OCI-LY3 (cell line): ENCODE measurements around the gene SPATA31D1.
"Not testable (repeated sequence)": the region's sequence is repeated elsewhere in the genome, so short reads cannot be mapped to it uniquely, and the experiment has no call there.

ENCODE experiments used
- H2AFZ ChIP-seq: fragments of 200-600, 300-600 bp; shearing (Covaris generic); 2 replicates; pipeline ENCODE4 v1.6.0; 2014; ENCODE audit warnings: antibody characterized with exemption, low read depth, low read length
- H3K27ac ChIP-seq: fragments of 200-600, 300-600 bp; sonication (generic); 2 replicates; pipeline ENCODE4 v1.5.1; 2014; ENCODE audit warnings: mild to moderate bottlenecking, low read length, moderate library complexity, mixed read lengths
- H3K27me3 ChIP-seq: fragments of 200-600, 300-600 bp; sonication (generic); 2 replicates; pipeline ENCODE4 v1.6.1; 2014; ENCODE audit warnings: low read depth, low read length, mixed read lengths
- H3K36me3 ChIP-seq: fragments of 200-600, 300-600 bp; sonication (generic); replicated peaks from 2 replicates; pipeline ENCODE3; 2014; ENCODE audit warnings: low read depth, low read length, mixed read lengths
- H3K4me1 ChIP-seq: fragments of 300-600, 200-600 bp; sonication (generic); 2 replicates; pipeline ENCODE4 v1.6.1; 2014; ENCODE audit warnings: low read length, mixed read lengths
- H3K4me2 ChIP-seq: fragments of 200-600, 300-600 bp; sonication (generic); 2 replicates; pipeline ENCODE4 v1.6.1; 2014; ENCODE audit warnings: low read length, mixed read lengths
- H3K4me3 ChIP-seq: fragments of 300-600, 200-600 bp; sonication (generic); 2 replicates; pipeline ENCODE4 v1.5.1; 2014; ENCODE audit warnings: antibody characterized with exemption, mild to moderate bottlenecking, low read length, moderate library complexity
- H3K79me2 ChIP-seq: fragments of 300-600, 200-600 bp; shearing (Covaris generic); 2 replicates; pipeline ENCODE4 v1.6.1; 2014; ENCODE audit warnings: mild to moderate bottlenecking, low read length, mixed read lengths
- H3K9ac ChIP-seq: fragments of 300-600, 200-600 bp; shearing (Covaris generic); 2 replicates; pipeline ENCODE4 v1.6.0; 2014; ENCODE audit warnings: mild to moderate bottlenecking, low read length, moderate library complexity
- H3K9me3 ChIP-seq: fragments of 200-600, 300-600 bp; shearing (Covaris generic); 2 replicates; pipeline ENCODE4 v1.6.1; 2014; ENCODE audit warnings: low read length, mixed read lengths; ENCODE audit not compliant: insufficient read depth
- H4K20me1 ChIP-seq: fragments of 200-600, 300-600 bp; sonication (generic); 2 replicates; pipeline ENCODE4 v1.6.1; 2016; ENCODE audit warnings: low read length, mixed read lengths; ENCODE audit not compliant: insufficient read depth
- EZH2phosphoT487 ChIP-seq: fragments of 200-600 bp; shearing (Covaris generic); IDR thresholded peaks from 2 replicates; pipeline ENCODE4 v1.6.1; 2018; ENCODE audit warnings: antibody characterized with exemption, mixed run types, low read depth
- TF ChIP-seq, protein P1 (sequence below): fragments of 200-600, 300-600 bp; sonication (generic); IDR thresholded peaks from 2 replicates; pipeline ENCODE4 v1.5.1; 2014; ENCODE audit warnings: antibody characterized with exemption, low read length, low read depth

The SPATA31D1 gene

DNA sequence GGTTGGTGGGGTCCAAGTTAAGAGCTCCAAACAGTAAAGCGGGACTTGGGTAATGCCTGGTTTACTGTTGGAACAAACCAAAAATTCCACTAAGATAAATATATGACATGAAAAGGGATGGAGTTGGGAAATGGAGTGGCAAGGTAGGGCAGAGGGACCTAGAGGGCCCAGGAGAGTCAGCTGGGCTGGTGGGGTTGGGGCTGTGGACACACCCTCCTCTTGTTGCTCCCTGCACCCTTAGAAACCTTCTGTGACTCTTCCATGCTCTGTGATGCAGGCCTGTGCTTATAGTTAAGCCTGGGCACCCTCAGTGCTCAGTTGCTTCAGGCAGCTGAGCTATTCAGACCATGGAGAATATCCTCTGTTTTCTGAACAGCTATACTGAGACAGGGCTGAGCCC lies at the start of gene SPATA31D1:
TSS of gene SPATA31D1 (plus strand) at position 301 of the 400 bp plus-strand sequence. CDS start at position 348, 47 bp downstream.
- not testable (repeated sequence) for H3K36me3 ChIP-seq, H3K9ac ChIP-seq, H3K4me1 ChIP-seq, H3K79me2 ChIP-seq, H3K27me3 ChIP-seq, H3K9me3 ChIP-seq, H3K4me2 ChIP-seq, H2AFZ ChIP-seq, H3K27ac ChIP-seq, H3K4me3 ChIP-seq, H4K20me1 ChIP-seq

DNA sequence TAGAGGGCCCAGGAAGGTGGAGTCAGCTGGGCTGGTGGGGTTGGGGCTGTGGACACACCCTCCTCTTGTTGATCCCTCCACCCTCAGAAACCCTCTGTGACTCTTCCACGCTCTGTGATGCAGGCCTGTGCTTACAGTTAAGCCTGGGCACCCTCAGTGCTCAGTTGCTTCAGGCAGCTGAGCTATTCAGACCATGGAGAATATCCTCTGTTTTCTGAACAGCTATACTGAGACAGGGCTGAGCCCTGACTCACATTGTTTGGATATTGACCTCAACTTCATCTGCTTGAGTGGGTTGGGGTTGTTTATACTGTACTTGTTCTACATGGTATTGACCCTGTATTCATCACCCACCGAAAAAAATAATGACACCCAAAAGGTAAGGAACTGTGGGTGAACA lies 45.2 kb upstream of the SPATA31D1 start, which contains the start of gene SPATA31D3:
TSS of gene SPATA31D3 (plus strand) at position 108 of the 400 bp plus-strand sequence. CDS start at position 194, 86 bp downstream.
- not testable (repeated sequence) for H4K20me1 ChIP-seq, H3K36me3 ChIP-seq, H3K4me3 ChIP-seq, H3K79me2 ChIP-seq, H2AFZ ChIP-seq, H3K9ac ChIP-seq, H3K9me3 ChIP-seq, H3K27me3 ChIP-seq, H3K27ac ChIP-seq, H3K4me1 ChIP-seq, H3K4me2 ChIP-seq

DNA sequence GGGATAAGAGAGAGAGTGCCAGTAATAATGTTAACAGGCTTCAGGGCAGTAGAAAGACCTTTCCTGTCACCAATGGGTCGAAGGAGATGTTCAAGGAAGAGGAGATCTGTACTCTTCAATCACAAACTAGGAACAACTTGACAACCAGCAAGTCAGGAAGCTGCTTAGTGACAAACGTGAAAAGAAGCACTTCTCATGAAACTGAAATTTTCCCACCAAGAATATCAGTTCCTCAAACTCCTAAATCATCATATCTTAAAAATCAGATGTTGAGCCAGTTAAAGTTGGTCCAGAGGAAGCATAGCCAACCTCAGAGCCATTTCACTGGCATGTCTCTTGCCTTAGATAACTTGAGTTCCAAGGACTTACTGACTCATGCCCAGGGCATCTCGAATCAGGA lies 39.9 kb upstream of the SPATA31D1 start:
- H3K79me2 ChIP-seq, H2AFZ ChIP-seq, H3K4me1 ChIP-seq, H3K4me2 ChIP-seq, H3K27ac ChIP-seq, H3K9ac ChIP-seq, H3K36me3 ChIP-seq, H3K9me3 ChIP-seq, H4K20me1 ChIP-seq, H3K4me3 ChIP-seq: not testable (repeated sequence)
- peaks cover 15% of the 10 kb centered on the region for H3K27me3 ChIP-seq

DNA sequence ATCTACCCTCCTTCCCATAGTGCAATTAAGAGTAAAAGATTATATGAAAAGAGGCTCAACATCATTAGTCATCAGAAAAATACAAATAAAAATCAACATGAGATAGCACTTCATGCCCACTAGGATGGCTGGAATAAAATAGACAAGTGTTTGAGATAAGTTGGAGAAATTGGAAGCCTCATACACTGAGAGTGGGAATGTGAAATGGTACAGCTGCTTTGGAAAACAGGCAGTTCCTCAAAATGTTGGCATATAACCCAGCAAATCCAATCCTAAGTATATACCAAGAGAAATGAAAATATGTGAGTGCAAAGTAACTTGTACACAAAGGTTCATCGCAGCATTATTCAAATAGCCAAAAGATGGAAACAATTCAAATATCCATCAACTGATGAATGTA lies 35.5 kb upstream of the SPATA31D1 start:
- peaks cover 15% of the 10 kb centered on the region for H3K27me3 ChIP-seq
- H3K4me3 ChIP-seq: no peak overlapping the region
- H3K4me1 ChIP-seq: peaks cover 4% of the 10 kb centered on the region; the same call in 1 of the 2 replicates
- peaks cover 10% of the 10 kb centered on the region; the same call in 1 of the 2 replicates for H3K9me3 ChIP-seq
- no peaks in the 10 kb centered on the region for H4K20me1 ChIP-seq
- no peaks in the 10 kb centered on the region for H3K79me2 ChIP-seq
- no peak overlapping the region for H3K4me2 ChIP-seq
- no peaks in the 10 kb centered on the region for H3K36me3 ChIP-seq
- H3K27ac ChIP-seq: no peak overlapping the region
- TF ChIP-seq EZH2phosphoT487: no peak
- TF ChIP-seq, protein P1, sequence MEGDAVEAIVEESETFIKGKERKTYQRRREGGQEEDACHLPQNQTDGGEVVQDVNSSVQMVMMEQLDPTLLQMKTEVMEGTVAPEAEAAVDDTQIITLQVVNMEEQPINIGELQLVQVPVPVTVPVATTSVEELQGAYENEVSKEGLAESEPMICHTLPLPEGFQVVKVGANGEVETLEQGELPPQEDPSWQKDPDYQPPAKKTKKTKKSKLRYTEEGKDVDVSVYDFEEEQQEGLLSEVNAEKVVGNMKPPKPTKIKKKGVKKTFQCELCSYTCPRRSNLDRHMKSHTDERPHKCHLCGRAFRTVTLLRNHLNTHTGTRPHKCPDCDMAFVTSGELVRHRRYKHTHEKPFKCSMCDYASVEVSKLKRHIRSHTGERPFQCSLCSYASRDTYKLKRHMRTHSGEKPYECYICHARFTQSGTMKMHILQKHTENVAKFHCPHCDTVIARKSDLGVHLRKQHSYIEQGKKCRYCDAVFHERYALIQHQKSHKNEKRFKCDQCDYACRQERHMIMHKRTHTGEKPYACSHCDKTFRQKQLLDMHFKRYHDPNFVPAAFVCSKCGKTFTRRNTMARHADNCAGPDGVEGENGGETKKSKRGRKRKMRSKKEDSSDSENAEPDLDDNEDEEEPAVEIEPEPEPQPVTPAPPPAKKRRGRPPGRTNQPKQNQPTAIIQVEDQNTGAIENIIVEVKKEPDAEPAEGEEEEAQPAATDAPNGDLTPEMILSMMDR: no peak
- no peak overlapping the region for H3K9ac ChIP-seq
- no peak overlapping the region for H2AFZ ChIP-seq

DNA sequence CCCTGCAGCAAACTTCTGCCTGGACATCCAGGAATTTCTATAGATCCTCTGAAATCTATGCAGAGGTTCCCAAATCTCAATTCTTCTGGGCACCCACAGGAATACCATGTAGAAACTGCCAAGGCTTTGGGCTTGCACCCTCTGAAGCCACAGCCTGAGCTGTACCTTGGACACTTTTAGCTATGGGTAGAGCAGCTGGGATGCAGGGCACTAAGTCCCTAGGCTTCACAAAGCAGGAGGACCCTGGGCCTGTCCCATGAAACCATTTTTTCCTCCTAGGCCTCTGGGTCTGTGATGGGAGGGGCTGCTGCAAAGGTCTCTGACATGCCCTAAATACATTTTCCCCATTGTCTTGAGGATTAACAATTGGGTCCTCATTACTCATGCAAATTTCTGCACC lies 32.9 kb upstream of the SPATA31D1 start:
- H3K79me2 ChIP-seq: no peaks in the 10 kb centered on the region
- H3K4me1 ChIP-seq: no peaks in the 10 kb centered on the region
- no peak overlapping the region for H3K27ac ChIP-seq
- H2AFZ ChIP-seq: no peak overlapping the region
- no peaks in the 10 kb centered on the region for H3K36me3 ChIP-seq
- no peak overlapping the region for H3K4me3 ChIP-seq
- H3K4me2 ChIP-seq: no peak overlapping the region
- H3K9me3 ChIP-seq: peaks cover 10% of the 10 kb centered on the region; the same call in 1 of the 2 replicates
- TF ChIP-seq EZH2phosphoT487: no peak
- TF ChIP-seq, protein P1: no peak
- no peaks in the 10 kb centered on the region for H3K27me3 ChIP-seq
- H4K20me1 ChIP-seq: no peaks in the 10 kb centered on the region
- H3K9ac ChIP-seq: no peak overlapping the region
